Measurements from ENCODE around the gene FAM180A.

FAM180A gene

DNA sequence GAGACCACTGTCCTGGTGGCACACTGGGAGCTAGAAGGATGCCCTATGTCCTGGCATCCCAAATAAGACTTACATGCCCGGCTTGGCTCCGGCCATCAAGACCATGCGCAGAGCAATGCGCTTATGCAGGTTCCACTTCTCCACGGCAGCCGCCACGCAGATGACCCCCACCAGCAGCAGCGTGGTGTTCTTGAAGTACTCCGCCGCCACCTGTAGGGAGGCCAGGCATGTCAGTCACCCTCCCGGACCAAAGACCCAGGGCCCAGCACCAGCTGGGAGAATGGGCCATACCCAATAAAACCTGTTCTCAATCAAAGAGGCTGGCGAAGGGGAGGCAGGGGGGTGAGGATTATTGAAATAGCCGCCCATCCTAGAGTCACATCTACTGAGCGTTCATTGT lies 40.6 kb downstream of the FAM180A start:
- no peak for DNase-seq
- H3K36me3 ChIP-seq = peaks cover 0 to 5% (median 0%) of the 10 kb centered on the region in 3 donors
- no peaks in the 10 kb centered on the region for H3K27me3 ChIP-seq
- no peak overlapping the region for H3K4me3 ChIP-seq
- H3K4me1 ChIP-seq = peaks cover 0 to 10% (median 2%) of the 10 kb centered on the region in 4 donors
- H3K9me3 ChIP-seq = no peaks in the 10 kb centered on the region
- TF ChIP-seq, protein P1, sequence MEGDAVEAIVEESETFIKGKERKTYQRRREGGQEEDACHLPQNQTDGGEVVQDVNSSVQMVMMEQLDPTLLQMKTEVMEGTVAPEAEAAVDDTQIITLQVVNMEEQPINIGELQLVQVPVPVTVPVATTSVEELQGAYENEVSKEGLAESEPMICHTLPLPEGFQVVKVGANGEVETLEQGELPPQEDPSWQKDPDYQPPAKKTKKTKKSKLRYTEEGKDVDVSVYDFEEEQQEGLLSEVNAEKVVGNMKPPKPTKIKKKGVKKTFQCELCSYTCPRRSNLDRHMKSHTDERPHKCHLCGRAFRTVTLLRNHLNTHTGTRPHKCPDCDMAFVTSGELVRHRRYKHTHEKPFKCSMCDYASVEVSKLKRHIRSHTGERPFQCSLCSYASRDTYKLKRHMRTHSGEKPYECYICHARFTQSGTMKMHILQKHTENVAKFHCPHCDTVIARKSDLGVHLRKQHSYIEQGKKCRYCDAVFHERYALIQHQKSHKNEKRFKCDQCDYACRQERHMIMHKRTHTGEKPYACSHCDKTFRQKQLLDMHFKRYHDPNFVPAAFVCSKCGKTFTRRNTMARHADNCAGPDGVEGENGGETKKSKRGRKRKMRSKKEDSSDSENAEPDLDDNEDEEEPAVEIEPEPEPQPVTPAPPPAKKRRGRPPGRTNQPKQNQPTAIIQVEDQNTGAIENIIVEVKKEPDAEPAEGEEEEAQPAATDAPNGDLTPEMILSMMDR (IDR thresholded peaks at IDR 0.05) = no peak
- no peak overlapping the region for H3K27ac ChIP-seq
- intact Hi-C loops (cut with DNase I; ENCODE audit: low total_unique reads) = no loop called here

DNA sequence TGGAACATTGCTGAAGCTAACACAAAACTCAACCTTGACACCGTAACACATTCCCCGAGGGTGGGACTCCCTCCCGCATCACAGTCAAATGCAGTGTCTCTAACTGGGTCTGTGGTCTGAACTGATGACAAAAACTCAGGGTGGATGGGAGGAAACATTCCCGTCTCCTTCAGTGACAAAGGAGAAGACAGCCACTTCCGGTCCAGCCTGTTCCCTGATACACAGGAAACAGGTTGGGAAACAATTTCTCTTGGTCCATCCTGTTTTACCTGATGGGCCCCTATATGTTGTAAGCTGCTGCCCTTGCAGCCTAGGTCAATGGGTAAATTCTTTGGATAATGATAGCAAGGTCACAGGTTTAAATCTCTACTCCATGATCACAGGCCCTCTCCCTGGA lies 41.0 kb downstream of the FAM180A start:
- peaks cover 0 to 10% (median 0%) of the 10 kb centered on the region in 4 donors for H3K4me1 ChIP-seq

DNA sequence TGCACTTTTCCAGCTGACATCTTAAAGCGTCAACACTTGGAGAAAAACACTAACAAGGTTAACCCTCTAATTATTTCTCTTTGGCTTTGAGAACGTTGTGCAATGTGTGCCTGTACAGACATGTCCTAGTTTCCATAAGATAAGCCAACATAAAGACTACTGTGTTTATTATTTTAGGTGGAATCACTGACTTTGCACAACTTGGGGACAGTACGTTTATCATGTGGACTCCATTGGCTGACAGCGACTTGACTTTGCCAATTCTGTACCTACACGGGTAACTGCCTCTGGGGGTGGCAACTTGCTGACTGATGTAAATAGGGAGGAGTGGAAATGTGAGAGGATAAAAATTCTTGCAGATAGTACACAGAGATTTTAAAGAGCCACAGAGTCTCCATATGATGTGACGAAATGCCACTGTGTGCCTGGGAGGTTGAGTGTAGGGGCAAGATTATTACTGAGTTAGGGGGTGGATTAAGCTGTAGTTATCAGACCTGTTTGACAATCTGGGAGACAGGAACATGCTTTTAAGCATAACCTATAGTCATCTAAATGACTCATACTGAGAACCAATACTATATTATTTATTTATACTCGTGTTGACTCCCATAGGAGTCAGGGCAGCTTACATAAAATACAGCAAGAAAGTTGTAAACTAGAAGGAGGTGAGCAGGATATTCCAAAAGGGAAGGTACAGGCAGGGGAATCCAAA lies 41.6 kb downstream of the FAM180A start:
- Histone ChIP-seq H3K9me3 (no peaks in the 10 kb centered on the region), H3K36me3 (peaks cover 0 to 5% (median 0%) of the 10 kb centered on the region in 3 donors), H3K27ac (no peak overlapping the region), H3K27me3 (no peaks in the 10 kb centered on the region), H3K4me1 (peaks cover 0 to 10% (median 0%) of the 10 kb centered on the region in 4 donors), H3K4me3 (no peak overlapping the region)
- TF ChIP-seq, protein P1 (IDR thresholded peaks at IDR 0.05) = no peak
- no peak for DNase-seq
- intact Hi-C loops (cut with DNase I; ENCODE audit: low total_unique reads) = no loop called here

More for the DNA sequence above, 41.0 kb downstream of the FAM180A start:
- no peak for DNase-seq
- Histone ChIP-seq H3K9me3 (no peaks in the 10 kb centered on the region), H3K27ac (no peak overlapping the region), H3K4me3 (no peak overlapping the region), H3K36me3 (peaks cover 0 to 5% (median 0%) of the 10 kb centered on the region in 3 donors), H3K27me3 (no peaks in the 10 kb centered on the region)
- TF ChIP-seq, protein P1 (IDR thresholded peaks at IDR 0.05) = no peak
- intact Hi-C loops (cut with DNase I; ENCODE audit: low total_unique reads) = no loop called here

DNA sequence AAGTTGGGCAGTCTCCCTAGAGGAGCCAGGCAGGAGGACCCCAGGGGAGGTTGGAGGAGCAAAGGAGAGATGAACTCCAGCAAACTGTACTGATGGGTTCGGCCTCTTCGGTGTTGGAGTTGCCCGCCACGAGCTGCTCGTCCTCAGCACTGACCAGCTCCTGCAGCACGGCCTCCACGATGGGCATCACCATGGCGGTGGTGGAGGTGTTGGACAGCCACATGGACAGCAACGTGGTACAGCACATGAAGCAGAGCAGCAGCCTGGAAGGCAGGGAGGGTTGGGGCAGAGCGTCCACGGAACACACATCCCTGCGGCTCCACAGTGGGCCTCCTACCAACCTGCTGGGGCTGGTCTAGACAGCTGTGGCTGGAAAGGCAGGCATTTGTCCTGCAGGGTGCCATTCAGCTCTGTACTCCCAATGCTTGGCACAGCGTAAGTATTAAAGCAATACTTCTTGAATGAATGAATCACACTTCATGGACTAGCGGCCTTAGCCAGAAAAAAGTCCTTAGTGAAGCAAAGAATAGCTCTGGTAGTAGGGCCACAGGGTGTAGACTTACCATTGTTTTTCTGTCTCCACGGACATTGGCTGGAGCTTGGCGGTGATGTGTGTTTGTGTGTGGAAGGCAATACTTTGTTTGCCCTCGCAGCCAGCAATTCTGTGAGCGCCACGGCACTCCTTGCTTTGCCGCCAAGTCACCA lies 42.4 kb downstream of the FAM180A start:
- TF ChIP-seq, protein P1 (IDR thresholded peaks at IDR 0.05) = no peak
- no peak overlapping the region for H3K4me3 ChIP-seq
- peaks cover 0 to 6% (median 0%) of the 10 kb centered on the region in 4 donors for H3K4me1 ChIP-seq
- intact Hi-C loops (cut with DNase I; ENCODE audit: low total_unique reads) = no loop called here
- no peak overlapping the region for H3K27ac ChIP-seq
- peaks cover 0 to 5% (median 0%) of the 10 kb centered on the region in 3 donors for H3K36me3 ChIP-seq
- H3K9me3 ChIP-seq = no peaks in the 10 kb centered on the region
- DNase-seq = no peak
- H3K27me3 ChIP-seq = no peaks in the 10 kb centered on the region

DNA sequence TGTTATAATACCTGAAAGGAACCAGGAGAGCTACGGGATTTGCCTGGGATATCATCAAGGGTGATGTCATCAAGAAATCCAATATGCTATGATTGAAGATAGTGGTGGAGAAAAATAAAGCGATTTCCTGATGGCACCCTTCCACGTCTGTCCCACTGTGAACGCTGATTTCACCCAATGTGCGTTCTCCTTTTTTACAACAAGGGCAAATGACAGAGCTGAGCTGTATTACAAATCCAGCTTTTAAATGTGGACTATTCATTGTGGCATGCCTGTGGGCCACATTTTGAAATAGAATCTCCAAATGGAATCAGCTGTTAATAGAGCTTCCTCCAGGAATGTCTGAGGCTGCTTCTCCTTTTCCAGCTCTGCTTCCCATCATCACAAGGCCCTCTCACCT lies 43.9 kb downstream of the FAM180A start:
- TF ChIP-seq, protein P1 (IDR thresholded peaks at IDR 0.05) = no peak
- Histone ChIP-seq H3K36me3 (peaks cover 0 to 14% (median 9%) of the 10 kb centered on the region in 3 donors), H3K27me3 (no peaks in the 10 kb centered on the region), H3K27ac (no peak overlapping the region), H3K4me3 (no peak overlapping the region), H3K9me3 (no peaks in the 10 kb centered on the region), H3K4me1 (no peaks in the 10 kb centered on the region)
- intact Hi-C loops (cut with DNase I; ENCODE audit: low total_unique reads) = no loop called here
- no peak for DNase-seq
